Stomach (tissue), 9 donors: ENCODE results near the gene CLTC. TPM values are rescaled to one million over a fixed set of nuclear protein-coding genes. Genes with fewer than 3 reads are reported as not detected.

ENCODE experiments used
- DNase-seq, 2 donors: peaks; one replicate each; pipeline versions ENCODE4 v3.0.0 to v3.0.0-alpha.2; 2013 to 2019
- H3K27ac ChIP-seq, 5 donors: fragments of 200-600 bp in 4 of 5; sonication (generic) in 4 of 5; one replicate each; pipeline ENCODE4 v1.5.1; 2013 to 2019; ENCODE audit warnings: mild to moderate bottlenecking in 1 of 5, moderate library complexity in 1 of 5
- H3K27me3 ChIP-seq, 3 donors: fragments of 200-600 bp; sonication (generic); one replicate each; pipeline ENCODE4 v1.5.1; 2017 to 2019; ENCODE audit warnings: mixed run types in 1 of 3
- H3K36me3 ChIP-seq, 4 donors: fragments of 200-600 bp; sonication (generic); 1 replicate in 3 of 4; 2 replicates in 1 of 4; pipeline ENCODE4 v1.5.1; 2016 to 2019
- H3K4me1 ChIP-seq, 4 donors: fragments of 200-600 bp; sonication (generic); one replicate each; pipeline ENCODE4 v1.5.1; 2016 to 2019
- H3K4me3 ChIP-seq, 4 donors: fragments of 200-600 bp; sonication (generic) in 3 of 4; one replicate each; pipeline ENCODE4 v1.5.1; 2016 to 2019; ENCODE audit warnings: mild to moderate bottlenecking in 1 of 4
- H3K9me3 ChIP-seq, 4 donors: fragments of 200-600 bp; sonication (generic); one replicate each; pipeline ENCODE4 v1.5.1; 2016 to 2019
- CTCF ChIP-seq, 7 experiments: fragments of 450-650 bp in 4 of 7; fragments of 200-600 bp in 3 of 7; sonication (generic) in 3 of 7; IDR thresholded peaks; one replicate each; pipeline ENCODE4 v1.5.1; 2016 to 2019; ENCODE audit warnings: antibody characterized with exemption in 7 of 7, control low read depth in 2 of 7, mild to moderate bottlenecking in 1 of 7
- EP300 ChIP-seq: sonication (generic); formaldehyde crosslinking; IDR thresholded peaks from one replicate; pipeline ENCODE4 v1.6.1; 2017; ENCODE audit warnings: antibody characterized with exemption
- POLR2A ChIP-seq, 4 donors: fragments of 450-650 bp; IDR thresholded peaks; one replicate each; pipeline ENCODE4 v1.6.1; 2016; ENCODE audit warnings: antibody characterized with exemption in 4 of 4, control low read depth in 2 of 4, mild to moderate bottlenecking in 1 of 4, moderate library complexity in 1 of 4
- POLR2AphosphoS5 ChIP-seq, 3 donors: sonication (generic); formaldehyde crosslinking; IDR thresholded peaks; one replicate each; pipeline ENCODE4 v1.6.1; 2016; ENCODE audit warnings: antibody characterized with exemption in 3 of 3
- whole genome bisulfite sequencing, 5 donors: extraction: QIAGEN DNeasy Blood & Tissue Kit in 3 of 5; methylation state at CpG; one replicate each; pipeline versions ENCODE4 v1.1.5 to v1.1.7; 2013 to 2018; 5-methylcytosine and 5-hydroxymethylcytosine counted together
- intact Hi-C: fragments of 100-400 bp; cut with DNase I; formaldehyde crosslinking; loops from one replicate; pipeline ENCODE4 v1.15.1; 2023; ENCODE audit warnings: low total_unique reads
- polyA plus RNA-seq, 3 donors: library from polyadenylated mRNA; stranded (reverse); fragments of 200-250 nt; gene quantifications; one replicate each; pipeline ENCODE4 v1.2.3, GENCODE V29; 2013
- total RNA-seq, 5 donors: library from RNA; depleted of rRNA; stranded (reverse); fragments of >200 nt; gene quantifications; one replicate each; pipeline versions ENCODE4 v1.1.0 to v1.2.3, GENCODE V29; 2014 to 2016
- donor health status: healthy with polysubstance abuse.
- donor health status: Bipolar disorder and iron deficiency.
- donor health status: healthy.

CLTC gene
- total and polyA plus RNA-seq, 8 donors = 38.5 to 363 (median 135) TPM

DNA sequence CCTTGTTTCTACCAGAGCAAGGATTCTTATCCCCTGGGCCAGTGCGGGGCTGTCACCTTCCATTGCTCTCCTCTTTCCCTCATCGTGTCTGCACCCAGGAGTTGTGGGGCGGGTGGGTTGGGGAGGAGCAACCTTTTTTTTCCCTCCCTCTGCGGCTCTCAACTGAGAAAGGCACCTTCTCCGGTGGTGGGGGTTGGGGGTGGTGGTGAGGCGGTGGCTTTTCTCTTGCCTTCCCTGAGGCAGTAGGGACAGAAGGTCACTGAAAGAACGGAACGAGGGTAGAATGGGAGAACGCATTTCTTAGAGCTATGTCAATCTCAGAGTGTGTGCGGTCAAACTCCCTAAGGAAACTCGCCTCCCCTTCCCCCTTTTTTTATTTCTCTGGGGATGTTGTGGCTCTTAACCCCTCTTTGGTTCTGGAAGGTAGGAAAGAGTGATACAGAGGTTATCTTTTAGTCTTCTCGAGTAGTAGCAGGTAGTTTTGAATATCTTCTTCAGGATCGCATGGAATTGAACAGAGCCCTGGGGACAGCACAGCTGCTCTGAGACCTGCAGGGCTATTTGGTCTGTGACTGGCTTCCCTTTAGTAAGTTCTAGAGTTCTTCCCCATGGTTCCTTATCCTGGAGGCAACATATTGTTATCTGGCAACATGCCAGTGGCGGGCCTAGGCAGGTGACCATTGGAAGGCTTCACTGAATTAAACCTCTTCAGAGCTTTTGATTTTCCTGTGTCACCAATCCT, 994 bp downstream of the CLTC start:
- H3K36me3 ChIP-seq = no peaks in the 10 kb centered on the region
- intact Hi-C loops = no loop called here
- peak; percentile 49 to 73 for DNase-seq
- H3K27me3 ChIP-seq = no peaks in the 10 kb centered on the region
- peak overlapping the region; percentile 97 to 100 (median 99) for H3K27ac ChIP-seq
- H3K9me3 ChIP-seq = no peaks in the 10 kb centered on the region
- 0 to 1% (median 1%) methylated on average over 14 of the region's 14 CpGs for WGBS, 5 donors
- peak overlapping the region; percentile 89 to 97 (median 96) for H3K4me3 ChIP-seq
- TF ChIP-seq CTCF (IDR thresholded peaks at IDR 0.05) = no peak
- TF ChIP-seq EP300 = no peak
- TF ChIP-seq POLR2AphosphoS5 (IDR thresholded peaks at IDR 0.05) = no peak
- TF ChIP-seq POLR2A (IDR thresholded peaks at IDR 0.05) = no peak
- H3K4me1 ChIP-seq = peaks cover 53 to 75% (median 62%) of the 10 kb centered on the region in 4 donors

- H3K27ac ChIP-seq = peak overlapping the region in 3 of 5 donors; percentile 99 to 100 (median 100)
- no peaks in the 10 kb centered on the region for H3K36me3 ChIP-seq
- peak overlapping the region; percentile 89 to 97 (median 96) for H3K4me3 ChIP-seq
- intact Hi-C loops = no loop called here
- H3K9me3 ChIP-seq = no peaks in the 10 kb centered on the region
- 18 to 36% (median 23%) methylated on average over 4 of the region's 4 CpGs for WGBS, 5 donors
- H3K4me1 ChIP-seq = peaks cover 61 to 79% (median 67%) of the 10 kb centered on the region in 4 donors
- TF ChIP-seq POLR2A (IDR thresholded peaks at IDR 0.05) (no peak), POLR2AphosphoS5 (IDR thresholded peaks at IDR 0.05) (no peak), EP300 (no peak), CTCF (IDR thresholded peaks at IDR 0.05) (no peak)
- no peaks in the 10 kb centered on the region for H3K27me3 ChIP-seq
- no peak for DNase-seq
These were observed 2.1 kb downstream of the CLTC start for GRCh38 chr17:59621771-59622170.

GRCh38 chr17:59623151-59623550, 3.5 kb downstream of the CLTC start:
- intact Hi-C loops = no loop called here
- Histone ChIP-seq H3K4me1 (peaks cover 69 to 79% (median 74%) of the 10 kb centered on the region in 4 donors), H3K9me3 (no peaks in the 10 kb centered on the region), H3K36me3 (no peaks in the 10 kb centered on the region), H3K4me3 (peak overlapping the region in 2 of 4 donors; percentile 97), H3K27me3 (no peaks in the 10 kb centered on the region), H3K27ac (peak overlapping the region in 3 of 5 donors; percentile 24 to 100 (median 100))
- WGBS, 5 donors = 38 to 63% (median 48%) methylated on average over 2 of the region's 2 CpGs
- TF ChIP-seq POLR2AphosphoS5 (IDR thresholded peaks at IDR 0.05) (no peak), CTCF (IDR thresholded peaks at IDR 0.05) (no peak), EP300 (no peak), POLR2A (IDR thresholded peaks at IDR 0.05) (no peak)
- DNase-seq = no peak

DNA sequence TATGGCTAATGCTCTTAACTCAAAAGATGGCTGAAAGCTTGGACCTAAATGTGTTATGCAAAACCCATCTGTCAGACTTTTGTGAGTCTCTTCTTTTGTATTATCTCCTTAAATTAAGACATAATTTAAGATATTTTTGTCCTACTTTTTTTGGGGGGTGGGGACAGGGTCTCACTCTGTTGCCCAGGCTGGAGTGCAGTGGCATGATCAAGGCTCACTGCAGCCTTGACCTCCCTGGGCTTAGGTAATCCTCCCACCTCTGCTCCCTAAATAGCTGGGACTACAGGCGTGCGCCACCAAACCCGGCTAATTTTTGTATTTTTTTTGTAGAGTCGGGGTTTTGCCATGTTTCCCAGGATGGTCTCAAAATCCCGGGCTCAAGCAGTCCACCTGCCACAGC, 7.1 kb downstream of the CLTC start:
- WGBS, 5 donors = 82 to 92% (median 84%) methylated on average over 5 of the region's 5 CpGs
- DNase-seq = no peak
- Histone ChIP-seq H3K4me1 (peaks cover 71 to 100% (median 90%) of the 10 kb centered on the region in 4 donors), H3K27me3 (no peaks in the 10 kb centered on the region), H3K27ac (peak overlapping the region in 4 of 5 donors; percentile 36 to 55 (median 46)), H3K4me3 (no peak overlapping the region), H3K36me3 (no peaks in the 10 kb centered on the region), H3K9me3 (no peaks in the 10 kb centered on the region)
- intact Hi-C loops = no loop called here
- TF ChIP-seq POLR2A (IDR thresholded peaks at IDR 0.05) (no peak), CTCF (IDR thresholded peaks at IDR 0.05) (no peak), EP300 (no peak), POLR2AphosphoS5 (IDR thresholded peaks at IDR 0.05) (no peak)
